H1 (cell line): ENCODE results near the gene GPC6. TPM values are rescaled to one million over a fixed set of nuclear protein-coding genes. Genes with fewer than 3 reads are reported as not detected.

Experiments
- ATF2 ChIP-seq: IDR thresholded peaks from 2 replicates; pipeline ENCODE4 v1.6.1; 2012; ENCODE audit warnings: low read length, inconsistent platforms
- CBX5 ChIP-seq: fragments of 300-800, 300-1000 bp; sonication (generic); IDR thresholded peaks from 2 replicates; pipeline ENCODE4 v1.7.1; 2016; ENCODE audit warnings: antibody characterized with exemption, low read length, low read depth
- CHD7 ChIP-seq: fragments of 300-600 bp; sonication (generic); IDR thresholded peaks from 2 replicates; pipeline ENCODE4 v1.7.1; 2012; ENCODE audit warnings: low read length, moderate library complexity, mild to moderate bottlenecking, inconsistent platforms; ENCODE audit not compliant: insufficient replicate concordance
- CREB1 ChIP-seq: IDR thresholded peaks from 2 replicates; pipeline ENCODE4 v1.6.1; 2012; ENCODE audit warnings: inconsistent platforms
- FOSL1 ChIP-seq: IDR thresholded peaks from 2 replicates; pipeline ENCODE4 v1.6.1; 2011; ENCODE audit warnings: mild to moderate bottlenecking, low read depth, low read length, moderate library complexity; ENCODE audit not compliant: insufficient read depth
- GABPA ChIP-seq: IDR thresholded peaks from 2 replicates; pipeline ENCODE4 v1.6.1; 2011; ENCODE audit warnings: mild to moderate bottlenecking, low read length, moderate library complexity, borderline replicate concordance; ENCODE audit not compliant: insufficient read depth
- POLR2AphosphoS5 ChIP-seq: IDR thresholded peaks from 2 replicates; pipeline ENCODE4 v1.6.1; 2011; ENCODE audit warnings: low read depth, low read length
- RBBP5 ChIP-seq: IDR thresholded peaks from 2 replicates; pipeline ENCODE4 v1.7.1; 2012; ENCODE audit warnings: low read depth, mild to moderate bottlenecking, inconsistent platforms, low read length, moderate library complexity, borderline replicate concordance
- SP1 ChIP-seq: IDR thresholded peaks from 2 replicates; pipeline ENCODE4 v1.6.1; 2011; ENCODE audit warnings: low read depth, low read length
- SRF ChIP-seq: IDR thresholded peaks from 2 replicates; pipeline ENCODE4 v1.6.1; 2011; ENCODE audit warnings: mild to moderate bottlenecking, low read depth, low read length, moderate library complexity
- TEAD4 ChIP-seq: IDR thresholded peaks from 2 replicates; pipeline ENCODE4 v1.6.1; 2012; ENCODE audit warnings: low read depth, low read length, inconsistent platforms, mixed read lengths
- polyA plus RNA-seq, 7 experiments: library from polyadenylated mRNA; depleted of rRNA in 3 of 7; stranded (reverse) in 5 of 7; unstranded in 2 of 7; fragments of >200 nt in 5 of 7; fragments of 200-250 nt in 2 of 7; gene quantifications; 1 replicate in 5 of 7; 2 replicates in 1 of 7; 4 replicates in 1 of 7; pipeline versions ENCODE4 v1.2.1 to v1.2.3, GENCODE V29; 2011 to 2013; ENCODE audit warnings: missing spikeins in 2 of 7, mixed read lengths in 2 of 7
- total RNA-seq: library from RNA; stranded (reverse); fragmentation: NEBNext Ultra II Directional; extraction: Animal tissue kit (Norgen Biotek cat#: 25700); gene quantifications from 2 replicates; pipeline ENCODE4 v1.2.1, GENCODE V29; 2021

The GPC6 gene
- total and polyA plus RNA-seq, 2 of the 8 experiments (the other 6 are each of a cell fraction or from before 2014, with no cell fraction given), result 5.4 to 12.0 TPM

- TF ChIP-seq CHD7 (no peak), ATF2 (no peak), FOSL1 (no peak), TEAD4 (no peak), POLR2AphosphoS5 (no peak), CBX5 (no peak), SRF (no peak), SP1 (no peak), CREB1 (no peak), GABPA (no peak), RBBP5 (no peak)
Measured at GRCh38 chr13:93744033-93744432, 517.4 kb downstream of the GPC6 start (continued).
